Hepatocyte (in vitro differentiated cells): Measurements from ENCODE around the gene LRCH1. TPM values are rescaled to one million over a fixed set of nuclear protein-coding genes. Genes with fewer than 3 reads are reported as not detected.

ENCODE experiments used
- DNase-seq: peaks from one replicate; pipeline ENCODE4 v3.0.0-alpha.2; 2016; ENCODE audit warnings: low spot score
- H2AFZ ChIP-seq: fragments of 200-600 bp; sonication (generic); 2 replicates; pipeline ENCODE4 v1.6.0; 2016; ENCODE audit warnings: antibody characterized with exemption, mild to moderate bottlenecking
- H3K27ac ChIP-seq: fragments of 200-600 bp; sonication (generic); 2 replicates; pipeline ENCODE4 v1.5.1; 2016; ENCODE audit warnings: mild to moderate bottlenecking
- H3K27me3 ChIP-seq: fragments of 200-600 bp; sonication (generic); 2 replicates; pipeline ENCODE4 v1.6.1; 2016
- H3K36me3 ChIP-seq: fragments of 200-600 bp; sonication (generic); replicated peaks from 2 replicates; pipeline ENCODE4 v1.5.1; 2016; ENCODE audit warnings: low read depth; ENCODE audit not compliant: insufficient read depth
- H3K4me1 ChIP-seq: fragments of 200-600 bp; sonication (generic); 2 replicates; pipeline ENCODE4 v1.5.1; 2016; ENCODE audit warnings: mild to moderate bottlenecking, moderate library complexity; ENCODE audit not compliant: insufficient read depth
- H3K4me2 ChIP-seq: fragments of 200-600 bp; sonication (generic); 2 replicates; pipeline ENCODE4 v1.6.0; 2016
- H3K4me3 ChIP-seq: fragments of 200-600 bp; sonication (generic); 2 replicates; pipeline ENCODE4 v1.5.1; 2016; ENCODE audit warnings: mild to moderate bottlenecking
- H3K79me2 ChIP-seq: fragments of 200-600 bp; sonication (generic); 2 replicates; pipeline ENCODE4 v1.6.0; 2017; ENCODE audit warnings: mild to moderate bottlenecking
- H3K9me2 ChIP-seq: fragments of 200-600 bp; sonication (generic); replicated peaks from 2 replicates; pipeline ENCODE4 v1.6.0; 2017; ENCODE audit warnings: mild to moderate bottlenecking; ENCODE audit not compliant: insufficient read depth
- H3K9me3 ChIP-seq: fragments of 200-600 bp; sonication (generic); 2 replicates; pipeline ENCODE4 v1.5.1; 2016; ENCODE audit warnings: low read depth, mild to moderate bottlenecking
- H4K20me1 ChIP-seq: fragments of 200-600 bp; sonication (generic); 2 replicates; pipeline ENCODE4 v1.6.0; 2016; ENCODE audit warnings: mild to moderate bottlenecking; ENCODE audit not compliant: insufficient read depth, poor library complexity, severe bottlenecking
- EZH2 ChIP-seq: fragments of 200-600 bp; sonication (generic); IDR thresholded peaks from 2 replicates; pipeline ENCODE4 v1.6.1; 2016; ENCODE audit warnings: antibody characterized with exemption, mild to moderate bottlenecking, borderline replicate concordance
- EZH2phosphoT487 ChIP-seq: fragments of 200-600 bp; sonication (generic); IDR thresholded peaks from one replicate; pipeline ENCODE4 v1.6.1; 2018; ENCODE audit warnings: antibody characterized with exemption, mild to moderate bottlenecking, low read depth, moderate library complexity; ENCODE audit not compliant: unreplicated experiment, severe bottlenecking
- WGBS: methylation state at CpG from one replicate; pipeline ENCODE4 v1.1.6; 2016; ENCODE audit warnings: low lambda C conversion rate; ENCODE audit errors: missing lambda C conversion rate; 5-methylcytosine and 5-hydroxymethylcytosine counted together
- polyA plus RNA-seq: library from polyadenylated mRNA; unstranded; fragments of >200 nt; fragmentation: Nextera tagmentation; extraction: Ambion mirVana; gene quantifications from 2 replicates; pipeline ENCODE4 v1.2.1, GENCODE V29; 2016
- total RNA-seq: library from RNA; depleted of rRNA; stranded (reverse); fragments of >200 nt; gene quantifications from 2 replicates; pipeline ENCODE4 v1.2.3, GENCODE V29; 2014
- TF ChIP-seq, protein P1 (sequence below): fragments of 200-600 bp; sonication (generic); IDR thresholded peaks from 2 replicates; pipeline ENCODE4 v1.5.1; 2016; ENCODE audit warnings: antibody characterized with exemption, mild to moderate bottlenecking; ENCODE audit not compliant: poor library complexity

The LRCH1 gene
- total and polyA plus RNA-seq, 2 experiments from 2014 or later, result 5.7 to 14.1 TPM

DNA sequence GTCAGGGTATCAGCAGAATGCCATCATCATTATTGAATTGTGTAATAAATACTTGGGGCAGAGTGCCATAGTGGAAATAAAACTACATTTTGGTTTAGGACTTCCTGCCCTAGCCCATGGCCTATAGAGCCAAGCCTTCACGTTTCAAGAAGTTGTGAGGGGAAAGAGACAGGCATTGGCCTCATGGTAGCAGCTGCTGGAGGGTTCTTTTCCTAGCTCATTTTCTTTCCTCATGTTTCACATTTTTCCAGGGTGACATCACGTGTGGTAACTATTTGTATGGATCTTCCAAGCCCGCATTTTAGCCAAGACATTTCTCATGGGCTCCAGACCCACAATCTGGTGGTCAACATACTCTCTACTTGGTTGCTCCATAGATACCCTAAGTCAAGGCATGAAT is 80.4 kb downstream of the LRCH1 start:
- no peaks in the 10 kb centered on the region for H3K36me3 ChIP-seq
- H3K4me1 ChIP-seq, result peaks cover 25% of the 10 kb centered on the region
- no peaks in the 10 kb centered on the region for H3K9me2 ChIP-seq
- H3K79me2 ChIP-seq, result peaks cover 93% of the 10 kb centered on the region
- no peak overlapping the region for H3K4me3 ChIP-seq
- 59% methylated on average over 3 of the region's 3 CpGs for WGBS
- TF ChIP-seq EZH2phosphoT487 (no peak), EZH2 (no peak)
- TF ChIP-seq, protein P1, sequence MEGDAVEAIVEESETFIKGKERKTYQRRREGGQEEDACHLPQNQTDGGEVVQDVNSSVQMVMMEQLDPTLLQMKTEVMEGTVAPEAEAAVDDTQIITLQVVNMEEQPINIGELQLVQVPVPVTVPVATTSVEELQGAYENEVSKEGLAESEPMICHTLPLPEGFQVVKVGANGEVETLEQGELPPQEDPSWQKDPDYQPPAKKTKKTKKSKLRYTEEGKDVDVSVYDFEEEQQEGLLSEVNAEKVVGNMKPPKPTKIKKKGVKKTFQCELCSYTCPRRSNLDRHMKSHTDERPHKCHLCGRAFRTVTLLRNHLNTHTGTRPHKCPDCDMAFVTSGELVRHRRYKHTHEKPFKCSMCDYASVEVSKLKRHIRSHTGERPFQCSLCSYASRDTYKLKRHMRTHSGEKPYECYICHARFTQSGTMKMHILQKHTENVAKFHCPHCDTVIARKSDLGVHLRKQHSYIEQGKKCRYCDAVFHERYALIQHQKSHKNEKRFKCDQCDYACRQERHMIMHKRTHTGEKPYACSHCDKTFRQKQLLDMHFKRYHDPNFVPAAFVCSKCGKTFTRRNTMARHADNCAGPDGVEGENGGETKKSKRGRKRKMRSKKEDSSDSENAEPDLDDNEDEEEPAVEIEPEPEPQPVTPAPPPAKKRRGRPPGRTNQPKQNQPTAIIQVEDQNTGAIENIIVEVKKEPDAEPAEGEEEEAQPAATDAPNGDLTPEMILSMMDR, result no peak
- H3K9me3 ChIP-seq, result no peaks in the 10 kb centered on the region
- H3K27ac ChIP-seq, result no peak overlapping the region
- H4K20me1 ChIP-seq, result peaks cover 3% of the 10 kb centered on the region
- H2AFZ ChIP-seq, result no peak overlapping the region
- DNase-seq, result no peak
- H3K4me2 ChIP-seq, result no peak overlapping the region
- H3K27me3 ChIP-seq, result no peaks in the 10 kb centered on the region

DNA sequence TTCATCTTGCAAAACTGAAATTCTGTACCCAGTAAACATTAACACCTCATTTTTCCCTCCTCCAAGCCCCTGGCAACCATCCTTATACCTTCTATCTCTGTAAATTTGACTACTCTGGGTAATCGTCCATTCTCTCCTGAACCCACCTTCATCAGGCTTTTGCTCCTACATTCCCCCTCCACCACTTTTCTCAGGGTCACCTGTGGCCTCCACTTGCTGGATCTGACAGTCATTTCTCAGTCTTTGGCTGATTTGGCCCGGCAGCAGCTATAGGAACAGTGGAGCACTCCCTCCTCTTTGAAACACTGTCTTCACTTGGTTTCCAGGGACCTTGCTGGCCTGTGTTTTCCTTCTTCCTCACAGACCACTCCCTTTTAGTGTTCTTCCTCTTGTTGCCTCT is 83.5 kb downstream of the LRCH1 start:
- H3K4me1 ChIP-seq, result peaks cover 20% of the 10 kb centered on the region
- no peaks in the 10 kb centered on the region for H3K9me3 ChIP-seq
- no peaks in the 10 kb centered on the region for H3K9me2 ChIP-seq
- H4K20me1 ChIP-seq, result peaks cover 3% of the 10 kb centered on the region
- 94% methylated on average over 2 of the region's 2 CpGs for WGBS
- H2AFZ ChIP-seq, result no peak overlapping the region
- TF ChIP-seq EZH2 (no peak), EZH2phosphoT487 (no peak)
- TF ChIP-seq, protein P1, result no peak
- no peak for DNase-seq
- no peaks in the 10 kb centered on the region for H3K27me3 ChIP-seq
- H3K4me3 ChIP-seq, result no peak overlapping the region
- H3K79me2 ChIP-seq, result peaks cover 89% of the 10 kb centered on the region
- H3K27ac ChIP-seq, result no peak overlapping the region
- H3K36me3 ChIP-seq, result no peaks in the 10 kb centered on the region
- H3K4me2 ChIP-seq, result no peak overlapping the region

DNA sequence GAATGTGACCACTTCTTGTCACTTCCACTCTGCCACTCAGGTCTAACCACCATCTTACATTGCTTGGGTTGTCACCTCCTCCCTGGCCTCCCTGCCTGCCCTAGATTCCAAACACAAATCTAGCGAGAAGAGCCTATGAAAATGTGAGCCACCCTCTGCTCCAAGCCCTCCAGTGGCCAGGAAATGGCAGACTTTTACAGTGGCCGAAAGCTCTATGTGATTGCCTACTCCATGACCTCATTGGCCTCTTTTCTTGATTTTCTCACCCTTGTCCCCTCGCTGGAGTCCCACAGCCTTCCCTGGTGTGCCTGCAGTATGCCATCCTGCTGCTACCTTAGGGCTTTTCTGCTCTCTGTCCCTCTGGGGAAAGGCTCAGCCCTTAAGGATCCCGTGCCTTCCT is 84.2 kb downstream of the LRCH1 start:
- Histone ChIP-seq H3K4me3 (no peak overlapping the region), H3K36me3 (no peaks in the 10 kb centered on the region), H3K27me3 (no peaks in the 10 kb centered on the region), H3K4me2 (no peak overlapping the region), H3K9me3 (no peaks in the 10 kb centered on the region), H3K9me2 (no peaks in the 10 kb centered on the region), H3K27ac (no peak overlapping the region), H3K4me1 (peaks cover 20% of the 10 kb centered on the region), H2AFZ (no peak overlapping the region), H3K79me2 (peaks cover 89% of the 10 kb centered on the region), H4K20me1 (peaks cover 3% of the 10 kb centered on the region)
- DNase-seq, result no peak
- TF ChIP-seq EZH2phosphoT487 (no peak), EZH2 (no peak)
- TF ChIP-seq, protein P1, result no peak
- WGBS, result 95% methylated on average over 4 of the region's 4 CpGs

DNA sequence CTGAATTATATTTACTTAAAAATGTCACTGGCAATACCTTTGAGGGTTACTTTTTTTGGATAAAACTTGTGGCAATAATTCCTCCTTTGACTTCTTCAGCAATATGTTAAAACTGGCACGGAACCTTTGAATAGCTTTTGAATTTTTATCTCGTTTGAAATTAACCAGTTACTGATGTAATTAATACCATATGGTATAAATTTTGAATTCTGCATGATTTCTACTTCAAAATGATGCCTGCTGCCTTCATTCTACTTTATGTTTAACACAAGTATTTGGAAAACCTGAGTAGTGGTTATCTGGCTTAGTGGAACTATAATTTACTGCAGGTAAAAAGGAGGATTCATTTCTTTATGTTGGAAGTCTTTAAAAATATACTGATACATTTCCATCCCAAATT is 85.3 kb downstream of the LRCH1 start:
- H3K9me3 ChIP-seq, result no peaks in the 10 kb centered on the region
- H3K79me2 ChIP-seq, result peaks cover 89% of the 10 kb centered on the region
- H2AFZ ChIP-seq, result no peak overlapping the region
- no peak overlapping the region for H3K27ac ChIP-seq
- no peaks in the 10 kb centered on the region for H3K9me2 ChIP-seq
- no peak overlapping the region for H3K4me2 ChIP-seq
- no peaks in the 10 kb centered on the region for H3K36me3 ChIP-seq
- WGBS, result 72% methylated on average over 2 of the region's 2 CpGs
- H4K20me1 ChIP-seq, result peaks cover 3% of the 10 kb centered on the region
- H3K4me1 ChIP-seq, result peaks cover 21% of the 10 kb centered on the region
- no peaks in the 10 kb centered on the region for H3K27me3 ChIP-seq
- DNase-seq, result no peak
- H3K4me3 ChIP-seq, result no peak overlapping the region
- TF ChIP-seq, protein P1, result no peak
- TF ChIP-seq EZH2phosphoT487, result no peak
- no peak for TF ChIP-seq EZH2
